HG03025 (cell line): ENCODE results near the gene RBMY1J.
"Not testable (repeated sequence)": the region's sequence is repeated elsewhere in the genome, so short reads cannot be mapped to it uniquely, and the experiment has no call there.

Experiments used
- ATAC-seq: cut with Tn5 transposase; IDR thresholded peaks from one replicate; pipeline ENCODE4 v1.9.1; 2021; ENCODE audit warnings: mild to moderate bottlenecking, moderate library complexity; ENCODE audit not compliant: unreplicated experiment, low FRiP score

Gene RBMY1J

GRCh38 chrY:22403110-22403509 is at the start of gene RBMY1J:
Gene RBMY1J (plus strand): TSS chrY:22403410. CDS start chrY:22405448, 2,038 bp downstream.
- not testable (repeated sequence) for ATAC-seq

- ATAC-seq: no peak
Measured at GRCh38 chrY:22367416-22367815, 35.8 kb upstream of the RBMY1J start.

DNA sequence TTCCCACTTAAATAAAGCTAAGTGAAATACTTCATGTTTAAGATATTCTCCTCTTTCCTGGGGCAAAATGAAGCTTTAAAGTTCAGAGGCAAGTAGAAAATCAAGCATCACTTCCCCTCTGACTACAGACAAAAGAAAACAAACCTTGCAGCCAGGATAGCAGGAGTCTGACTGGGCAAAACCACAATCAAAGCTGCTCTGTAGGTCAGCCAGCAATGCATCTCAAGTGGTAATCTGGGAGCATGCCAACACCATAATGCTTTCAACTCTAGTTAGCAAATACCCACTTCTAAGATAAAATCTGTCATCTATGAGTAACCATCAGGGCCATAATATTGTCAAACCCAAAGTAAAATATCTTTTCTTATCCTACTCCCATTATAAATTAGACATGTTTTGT is 32.6 kb upstream of the RBMY1J start:
- no peak for ATAC-seq

DNA sequence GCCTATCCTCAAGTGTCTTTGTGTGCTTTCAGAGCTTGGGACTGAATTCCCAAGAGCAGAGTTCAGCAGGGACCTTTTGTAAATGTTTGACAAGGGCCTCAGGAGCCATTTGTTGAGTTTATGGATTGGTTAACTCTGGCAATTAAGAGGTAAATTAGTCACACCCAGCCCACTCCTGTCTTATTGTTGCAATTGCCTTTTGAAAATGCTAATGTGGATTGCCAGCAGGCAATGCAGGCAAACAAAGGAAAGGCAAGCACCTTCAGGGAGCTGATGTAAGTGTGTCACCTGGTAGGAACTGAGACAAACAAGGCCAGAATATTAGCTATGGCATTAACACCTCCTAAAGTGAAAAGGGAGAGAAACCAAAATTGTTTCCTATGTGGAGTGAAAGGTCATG is 29.7 kb upstream of the RBMY1J start:
- no peak for ATAC-seq

GRCh38 chrY:22444718-22445396 is 41.6 kb downstream of the RBMY1J start:
- ATAC-seq: not testable (repeated sequence)

GRCh38 chrY:22455522-22455921 is 52.3 kb downstream of the RBMY1J start:
- ATAC-seq: not testable (repeated sequence)

- not testable (repeated sequence) for ATAC-seq
Measured at GRCh38 chrY:22461962-22462361, 58.8 kb downstream of the RBMY1J start.
